NK-92 treated with Interleukin-12 subunit alpha and Interleukin-12 subunit beta, amount 100 ng/mL, for 24 hours (cell line): ENCODE results near the gene MB21D2.
A peak's percentile ranks its signal among the peaks of the same experiment; 100 is the strongest.

Source experiments
- DNase-seq: peaks from one replicate; lab custom pipeline; 2025; lab: John Stamatoyannopoulos, UW

MB21D2 gene

DNA sequence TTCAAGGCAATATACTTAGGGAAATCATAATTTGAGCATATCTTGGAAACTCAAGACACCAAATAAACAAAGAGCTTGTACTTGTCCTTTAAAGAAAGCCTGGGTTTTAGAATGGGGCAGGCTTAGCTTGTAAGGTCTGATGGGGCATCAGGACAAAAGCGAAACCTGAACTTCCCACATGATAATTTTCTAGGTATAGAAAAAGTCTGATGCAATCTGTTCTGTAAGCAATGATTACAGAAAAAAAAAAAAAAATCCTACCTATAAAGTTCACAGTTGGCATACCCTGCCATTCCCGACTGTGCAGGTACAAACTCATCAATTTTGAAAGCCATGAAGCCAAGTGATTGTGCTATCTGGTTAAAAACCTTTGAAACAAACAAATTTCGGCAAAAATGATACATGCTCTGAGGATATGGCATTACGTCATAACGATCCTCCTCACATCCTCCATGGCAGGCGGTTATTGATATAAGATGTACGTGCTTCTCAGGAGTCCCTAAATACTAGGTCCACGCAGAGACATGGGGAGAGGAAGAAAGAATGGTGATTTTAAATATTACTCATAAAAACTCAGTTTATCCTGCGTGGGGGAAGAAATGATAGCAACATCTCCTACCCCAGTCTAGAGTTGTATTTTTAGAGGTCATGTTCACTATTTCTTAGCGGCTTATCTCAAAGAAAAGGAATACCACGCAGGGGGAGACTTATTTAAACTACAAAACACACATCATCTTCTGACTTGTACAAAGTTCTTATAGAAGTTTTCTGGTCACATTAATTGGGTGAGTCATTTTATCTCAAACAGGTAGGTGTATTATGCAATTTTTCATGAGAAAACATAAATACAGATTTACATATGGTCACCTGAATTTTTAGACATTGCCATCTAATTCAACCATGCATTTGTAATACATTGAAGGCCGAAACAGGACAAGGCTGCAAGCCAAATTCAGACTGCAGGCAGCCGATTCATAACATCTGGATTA is 27.0 kb downstream of the MB21D2 start:
- DNase-seq = no peak

DNA sequence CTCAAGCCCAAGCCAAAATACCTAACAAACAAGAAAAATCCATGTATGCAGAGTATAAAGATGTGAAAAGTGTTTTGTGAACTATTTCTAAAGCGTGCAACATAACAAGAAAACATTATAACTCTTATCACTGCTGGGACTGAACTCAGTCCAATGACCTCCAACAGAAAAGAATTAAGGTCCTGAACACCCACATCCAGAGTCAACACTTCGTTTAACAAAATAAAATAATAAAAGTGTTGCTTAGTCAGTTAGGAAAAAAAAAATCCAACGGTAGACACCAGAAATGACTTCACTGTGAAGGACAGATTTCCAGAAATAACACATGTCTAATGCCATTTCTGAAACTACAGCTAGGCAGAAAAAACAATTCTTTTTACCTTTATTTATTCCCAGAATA is 28.0 kb downstream of the MB21D2 start:
- DNase-seq = no peak

DNA sequence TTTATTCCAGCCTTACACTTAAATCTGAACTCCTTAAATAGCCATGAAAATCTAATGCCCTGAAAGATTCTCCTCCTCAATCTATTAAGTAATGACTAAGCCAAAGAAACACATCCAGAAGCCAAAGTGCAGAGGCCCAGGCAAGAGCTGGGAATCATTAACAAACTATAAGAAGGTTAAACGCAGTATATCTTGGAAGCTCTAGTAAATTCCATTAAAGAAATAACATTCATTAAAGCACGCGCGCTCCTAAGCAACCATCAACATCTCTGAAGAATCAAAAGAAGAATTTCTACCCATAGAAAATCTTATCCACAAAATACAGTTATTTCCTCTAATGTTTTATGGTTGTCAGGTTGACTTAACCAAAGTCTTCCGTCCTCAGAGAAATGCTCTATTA is 29.5 kb downstream of the MB21D2 start:
- DNase-seq = no peak

DNA sequence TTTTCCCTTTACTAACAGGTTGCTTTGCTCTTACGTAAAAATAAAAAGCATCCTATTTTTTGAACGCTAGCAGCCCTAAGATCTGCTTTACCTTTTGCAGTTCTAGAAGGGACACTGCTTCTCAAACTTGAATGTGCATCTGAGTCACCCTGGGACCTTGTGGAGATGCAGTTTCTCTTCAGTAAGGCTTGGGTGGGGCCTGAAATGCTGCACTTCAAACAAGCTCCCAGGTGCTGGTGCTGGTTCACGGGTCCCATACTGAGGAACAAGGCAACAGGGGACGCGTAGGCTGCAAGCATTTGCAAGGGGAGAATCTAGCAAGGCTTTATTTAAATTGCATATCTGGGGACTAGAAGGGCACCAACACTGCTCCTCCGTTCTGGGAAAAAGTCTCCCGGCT is 30.0 kb downstream of the MB21D2 start:
- DNase-seq = peak; percentile 35

GRCh38 chr3:192887047-192887446 is 30.6 kb downstream of the MB21D2 start:
- no peak for DNase-seq

- no peak for DNase-seq
These were observed 32.6 kb downstream of the MB21D2 start for GRCh38 chr3:192884777-192885773.

DNA sequence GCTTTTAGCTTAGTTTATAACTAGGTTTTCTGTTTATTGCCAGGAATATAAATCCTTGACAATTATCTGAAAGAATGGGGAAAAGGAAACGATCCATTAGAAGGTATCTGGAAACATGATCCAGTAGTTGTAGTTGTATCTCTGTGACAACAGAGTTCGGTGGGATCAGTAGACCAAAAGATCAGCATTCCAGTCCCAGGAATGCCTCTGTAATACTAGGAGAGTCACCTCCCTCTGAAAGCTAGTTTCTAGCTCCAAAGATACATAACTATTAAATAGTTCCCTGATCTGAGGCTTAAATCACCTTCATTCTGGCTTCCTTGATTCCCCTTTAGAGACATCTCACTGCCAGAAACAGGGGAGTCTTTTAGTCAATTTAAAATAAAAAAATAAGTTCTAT is 34.1 kb downstream of the MB21D2 start:
- DNase-seq = no peak

DNA sequence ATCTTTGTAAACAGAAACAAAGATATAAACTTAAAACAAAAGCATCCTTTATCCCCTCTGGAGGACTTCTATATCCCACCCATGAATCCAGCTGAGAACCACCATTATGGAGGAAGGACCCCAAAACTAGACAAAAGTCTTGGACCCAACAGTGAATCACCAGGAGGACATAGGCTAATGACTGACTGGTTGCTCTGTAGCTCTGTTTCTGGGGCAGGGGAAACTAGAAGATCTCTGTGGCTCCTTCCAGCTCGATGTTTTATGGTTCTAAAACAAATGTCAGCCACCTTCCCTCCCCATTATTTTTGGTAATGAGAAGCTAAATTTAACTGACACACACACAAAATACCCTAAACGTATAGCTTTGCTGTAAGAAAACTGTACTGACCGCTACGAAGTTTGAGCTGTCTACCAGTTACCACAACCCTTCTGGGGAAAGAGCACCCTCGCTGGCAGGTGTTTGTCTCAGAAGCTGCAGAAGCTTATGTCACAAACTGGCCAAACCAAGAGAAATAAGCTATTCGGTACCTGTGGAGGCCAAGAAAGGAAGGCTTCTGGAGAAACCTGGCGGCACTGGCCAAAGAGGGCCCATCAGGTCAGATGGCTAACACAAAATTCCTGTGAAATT is 36.4 kb downstream of the MB21D2 start:
- DNase-seq = no peak

DNA sequence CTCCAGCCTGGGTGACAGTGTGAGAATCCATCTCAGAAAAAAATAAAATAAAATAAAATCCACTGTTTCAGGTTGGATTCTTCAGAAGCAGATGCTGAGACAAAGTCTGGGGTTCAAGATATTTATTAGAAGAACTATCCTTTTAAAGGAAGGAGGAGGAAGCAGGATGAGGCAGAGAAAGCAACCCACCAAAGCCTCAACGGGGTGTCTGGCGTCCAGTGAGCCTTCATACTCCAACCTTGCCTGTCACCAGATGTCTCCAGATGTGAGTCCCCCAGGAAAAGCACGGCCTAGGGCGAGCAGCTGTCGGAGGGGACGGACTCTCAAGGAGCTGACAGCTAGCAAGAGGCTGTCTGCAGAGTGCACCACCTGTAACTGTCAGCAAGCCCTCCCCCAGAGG is 37.3 kb downstream of the MB21D2 start:
- peak; percentile 39 for DNase-seq

- DNase-seq = no peak
These were observed 38.2 kb downstream of the MB21D2 start for GRCh38 chr3:192879346-192880031.

- DNase-seq = no peak
These were observed 41.6 kb downstream of the MB21D2 start for GRCh38 chr3:192875971-192876565.

GRCh38 chr3:192870822-192871221 is 46.8 kb downstream of the MB21D2 start:
- DNase-seq = no peak

DNA sequence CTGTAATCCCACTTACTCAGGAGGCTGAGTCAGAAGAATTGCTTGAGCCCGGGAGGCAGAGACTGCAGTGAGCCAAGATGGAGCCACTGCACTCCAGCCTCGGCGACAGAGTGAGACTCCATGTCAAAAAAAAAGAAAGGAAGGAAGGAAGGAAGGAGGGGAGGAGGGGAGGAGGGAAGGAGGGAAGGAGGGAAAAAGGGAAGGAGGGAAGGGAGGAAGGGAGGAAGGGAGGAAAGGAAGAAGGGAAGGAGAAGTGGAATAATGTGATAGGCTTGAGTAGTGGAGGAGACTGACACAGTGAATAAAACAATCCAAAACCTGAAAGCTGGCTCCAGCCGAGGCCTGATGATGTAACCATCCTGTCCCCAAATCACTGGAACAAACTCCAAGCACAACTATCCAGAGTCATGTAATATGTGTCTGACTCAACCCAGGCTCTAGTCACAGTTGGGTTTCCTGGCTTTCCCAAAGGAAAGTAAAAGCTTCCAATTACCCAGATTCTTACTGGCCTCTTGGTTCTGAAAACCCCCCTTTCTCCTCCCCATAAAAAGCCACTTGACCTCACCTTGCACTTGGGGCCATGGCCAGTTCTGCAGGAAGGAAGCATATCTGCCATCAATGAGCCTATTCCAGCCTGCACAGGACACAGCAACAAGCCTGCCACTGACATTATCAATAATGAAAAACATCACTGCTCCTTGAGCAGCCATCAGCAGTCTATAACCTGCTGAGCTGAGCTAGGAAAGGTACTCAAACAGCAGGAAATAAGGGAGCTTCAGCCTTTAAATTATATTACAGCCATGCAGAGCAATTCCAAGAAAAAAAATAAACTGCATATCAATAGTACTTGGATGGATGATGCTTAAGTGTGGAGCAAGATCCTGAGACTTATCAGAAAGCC is 48.3 kb downstream of the MB21D2 start:
- DNase-seq = no peak

DNA sequence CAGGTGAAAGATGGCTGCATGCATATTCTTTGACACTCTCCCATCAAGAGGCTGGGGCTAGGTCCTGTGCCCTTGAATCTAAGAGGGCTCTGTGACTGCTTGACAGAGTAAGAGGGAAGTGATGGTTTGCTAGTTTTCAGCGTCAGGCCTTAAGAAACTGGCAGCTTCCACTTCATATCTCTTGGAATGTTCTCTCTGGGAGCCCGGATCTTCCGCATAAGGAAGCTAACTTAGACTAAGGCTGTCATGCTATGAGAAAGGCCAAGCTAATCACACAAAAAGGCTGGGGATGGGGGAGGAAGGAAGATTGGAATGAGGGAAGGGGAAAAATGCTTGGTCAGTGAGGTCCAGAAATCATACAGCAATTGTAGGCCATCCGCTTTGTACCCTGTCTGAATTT is 50.0 kb downstream of the MB21D2 start:
- DNase-seq = no peak

- DNase-seq = no peak
These were observed 50.9 kb downstream of the MB21D2 start for GRCh38 chr3:192866804-192867203.

GRCh38 chr3:192864941-192865340 is 52.7 kb downstream of the MB21D2 start:
- DNase-seq = no peak

GRCh38 chr3:192863091-192863420 is 54.6 kb downstream of the MB21D2 start:
- DNase-seq = no peak

GRCh38 chr3:192862408-192863090 is 55.1 kb downstream of the MB21D2 start:
- DNase-seq = no peak

DNA sequence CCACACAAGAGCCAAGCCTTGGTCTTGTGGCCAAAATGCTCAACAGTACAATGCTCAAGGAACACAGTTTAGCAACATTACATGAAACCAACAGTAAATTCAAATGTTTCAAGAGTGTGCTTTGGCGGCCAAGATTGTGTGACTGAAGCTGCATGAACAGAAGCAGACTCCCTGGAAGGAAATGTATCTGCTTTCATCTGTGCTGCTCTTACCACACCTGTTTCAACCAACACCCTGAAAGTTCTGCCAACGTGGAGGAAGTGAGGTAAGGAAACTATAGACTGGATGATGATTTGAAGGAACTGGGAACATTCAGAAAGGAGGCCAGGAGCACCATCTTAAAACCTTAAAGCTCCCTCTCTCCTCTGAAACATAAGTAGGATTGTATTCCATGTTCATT is 55.7 kb downstream of the MB21D2 start:
- no peak for DNase-seq

GRCh38 chr3:192860454-192860853 is 57.2 kb downstream of the MB21D2 start:
- no peak for DNase-seq
